KBM-7 (cell line): Measurements from ENCODE around the gene HCK.

Experiments
- DNase-seq: peaks from one replicate; pipeline ENCODE4 v3.0.0-alpha.2; 2015
- in situ Hi-C: fragments of 300-500 bp; cut with MboI; formaldehyde crosslinking; loops from 2 replicates; pipeline ENCODE4 v1.14.3; 2020; ENCODE audit warnings: low sequenced_read_pairs, low pct_unique_long_range_greater_than_20kb, mixed read lengths

Gene HCK

DNA sequence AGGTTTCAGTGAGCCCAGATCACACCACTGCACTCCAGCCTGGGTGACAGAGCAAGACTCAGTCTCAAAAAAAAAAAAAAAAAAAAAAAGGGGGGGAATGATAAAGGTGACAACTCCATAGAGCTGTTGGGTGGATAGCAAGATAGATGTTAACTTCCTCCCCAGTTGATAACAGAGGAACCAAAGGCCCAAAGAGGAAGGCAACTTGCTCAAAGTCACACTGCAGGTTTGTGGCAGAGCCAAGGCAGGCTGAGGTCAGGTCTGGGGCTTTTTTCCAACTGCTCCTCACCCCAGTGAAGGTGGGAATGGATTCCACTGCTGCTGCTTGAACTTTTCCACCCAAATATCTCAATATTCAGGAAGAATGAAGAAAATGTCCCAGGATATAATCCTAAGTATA, 26.7 kb downstream of the HCK start:
- DNase-seq = peak; percentile 50
- in situ Hi-C loops = no loop called here

DNA sequence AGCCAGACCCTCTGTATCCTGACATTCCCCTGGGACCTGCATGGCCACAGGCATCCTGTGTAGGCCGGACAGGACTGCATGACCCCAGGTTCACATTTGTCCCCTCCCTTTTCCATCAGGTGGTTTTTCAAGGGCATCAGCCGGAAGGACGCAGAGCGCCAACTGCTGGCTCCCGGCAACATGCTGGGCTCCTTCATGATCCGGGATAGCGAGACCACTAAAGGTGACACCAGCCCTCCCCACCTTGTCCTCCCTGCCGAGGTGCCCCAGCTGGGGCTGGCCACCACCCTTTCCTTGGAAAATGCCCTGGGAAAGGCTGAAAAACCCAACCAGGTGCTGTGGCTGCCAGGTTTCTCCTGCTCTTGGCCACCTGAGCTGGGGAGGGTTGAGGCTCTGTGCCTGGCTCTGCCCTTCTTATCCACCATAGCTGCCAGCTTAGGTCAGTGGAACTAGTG, 27.6 kb downstream of the HCK start:
- DNase-seq = no peak
- in situ Hi-C loops = no loop called here

- in situ Hi-C loops = no loop called here
- DNase-seq = no peak
Observed at GRCh38 chr20:32080783-32081182, 28.7 kb downstream of the HCK start.

GRCh38 chr20:32083469-32083868, 31.4 kb downstream of the HCK start:
- no peak for DNase-seq
- in situ Hi-C loops = no loop called here

DNA sequence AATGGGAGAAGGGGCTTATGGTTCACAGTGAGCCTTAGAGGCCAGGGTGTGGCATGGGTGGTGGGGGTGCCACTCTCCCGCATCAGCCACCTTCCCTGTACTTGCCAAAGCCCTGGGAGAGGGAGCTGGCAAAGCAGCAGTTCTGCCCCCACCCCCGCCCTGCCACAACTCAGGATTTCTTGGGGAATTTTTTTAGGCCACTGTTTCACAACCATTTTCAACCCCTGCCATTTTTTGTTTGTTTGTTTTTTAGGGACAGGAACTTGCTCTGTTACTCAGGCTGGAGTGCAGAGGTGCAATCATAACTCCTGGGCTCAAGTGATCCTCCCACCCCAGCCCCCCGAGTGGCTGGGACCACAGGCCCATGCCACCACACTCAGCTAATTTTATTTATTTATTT, 35.0 kb downstream of the HCK start:
- in situ Hi-C loops = no loop called here
- no peak for DNase-seq

DNA sequence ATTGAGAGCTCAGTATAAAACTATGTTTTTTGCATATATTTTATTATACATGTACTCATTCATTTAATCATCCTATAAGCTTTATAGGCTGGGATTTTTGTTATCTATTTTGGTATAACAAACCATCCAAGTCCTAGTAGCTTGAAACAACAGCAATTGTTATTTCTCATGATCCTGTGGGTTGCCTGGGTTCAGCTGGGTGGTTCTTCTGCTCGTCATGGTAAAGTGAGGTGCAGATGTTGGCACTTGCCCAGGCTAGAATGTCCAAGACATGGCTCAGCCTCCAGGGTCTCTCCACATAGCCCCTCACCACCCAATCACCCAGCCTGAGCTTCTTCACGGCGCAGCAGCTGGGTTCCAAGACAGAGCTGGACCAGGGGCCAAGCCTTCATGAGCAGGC, 36.7 kb downstream of the HCK start:
- no peak for DNase-seq
- in situ Hi-C loops = no loop called here

GRCh38 chr20:32089637-32090362, 37.8 kb downstream of the HCK start:
- in situ Hi-C loops = loop anchor here (10.0 kb wide), 2 partner anchors 55 to 265 kb away; no protein-coding TSS in a partner anchor
- DNase-seq = no peak

DNA sequence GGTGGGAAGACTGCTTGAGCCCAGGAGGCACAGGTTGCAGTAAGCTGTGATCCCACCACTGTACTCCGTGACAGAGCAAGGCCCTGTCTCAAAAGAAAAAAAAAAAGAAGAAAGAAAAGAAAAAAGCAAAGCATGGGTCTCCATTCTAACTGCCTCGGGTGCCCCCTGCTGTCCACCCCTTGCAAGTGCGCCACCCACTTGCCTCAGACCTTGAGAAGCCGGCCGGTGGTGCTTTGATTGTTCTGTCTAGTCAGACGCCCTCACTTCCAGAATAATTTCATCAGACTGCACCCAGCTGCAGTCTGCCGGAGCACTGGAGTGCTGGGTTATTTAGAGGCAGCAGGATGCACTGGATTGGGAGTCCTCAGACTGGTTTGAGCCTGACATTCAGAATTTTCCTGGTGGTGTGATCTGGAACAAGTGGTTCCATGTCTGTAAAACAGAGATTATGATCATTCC, 39.9 kb downstream of the HCK start:
- peak; percentile 92 for DNase-seq
- in situ Hi-C loops = loop anchor here (10.0 kb wide), 2 partner anchors 57 to 267 kb away; no protein-coding TSS in a partner anchor

GRCh38 chr20:32098786-32099185, 46.7 kb downstream of the HCK start:
- in situ Hi-C loops = loop anchor here (10.0 kb wide), 2 partner anchors 64 to 274 kb away; no protein-coding TSS in a partner anchor
- no peak for DNase-seq

DNA sequence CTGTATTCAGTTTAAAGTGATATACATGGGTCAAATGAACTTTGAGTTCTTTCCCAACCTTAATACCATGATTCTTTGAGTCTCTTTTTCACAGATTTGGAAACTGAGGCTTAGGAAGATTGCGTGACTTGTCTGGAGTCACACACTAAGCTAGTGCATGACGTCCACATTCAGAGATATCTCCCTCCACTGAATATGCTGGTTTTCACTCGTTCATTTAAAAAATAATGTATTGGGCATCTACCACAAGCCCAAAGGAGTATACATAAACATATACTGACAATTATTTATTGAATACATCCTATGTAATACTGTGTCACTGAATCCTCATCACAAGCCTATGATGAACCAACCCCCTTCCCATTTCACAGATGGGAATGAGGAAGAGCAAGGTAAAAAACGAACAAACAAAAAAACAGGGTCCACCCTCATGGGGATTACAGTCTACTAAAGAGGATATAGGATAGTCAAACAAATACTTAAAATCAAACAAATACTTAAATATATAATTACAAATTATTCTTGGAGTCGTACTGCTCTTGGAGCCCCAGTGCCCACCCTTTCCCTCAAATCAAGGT, 56.9 kb downstream of the HCK start:
- no peak for DNase-seq
- in situ Hi-C loops = no loop called here

- in situ Hi-C loops = no loop called here
- DNase-seq = peak; percentile 96
Observed at GRCh38 chr20:32109392-32110172, 57.5 kb downstream of the HCK start, which contains the start of gene TM9SF4. Gene TM9SF4 (plus strand): TSS chr20:32109714. CDS start chr20:32109741, 27 bp downstream.

- no peak for DNase-seq
- in situ Hi-C loops = no loop called here
Observed at GRCh38 chr20:32110173-32110704, 58.2 kb downstream of the HCK start.

DNA sequence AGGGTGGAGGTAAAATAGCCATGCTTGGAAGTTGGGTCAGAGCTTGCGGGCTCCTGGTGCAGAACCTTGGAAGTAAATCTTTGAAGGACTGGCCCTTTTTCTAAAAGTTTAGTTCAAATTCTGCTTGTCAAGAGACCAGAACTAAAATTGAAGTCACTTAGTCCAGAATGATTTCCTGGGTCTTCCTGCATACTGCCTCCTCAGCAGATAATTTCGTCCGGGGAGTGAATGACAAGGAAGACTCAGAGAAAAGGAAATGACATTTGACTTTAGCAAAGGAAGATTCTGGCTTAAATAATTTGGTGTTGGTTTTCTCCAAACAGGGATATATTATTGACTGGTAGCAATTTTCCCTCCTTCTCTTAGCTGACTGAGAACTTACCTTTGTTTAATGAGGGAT, 58.7 kb downstream of the HCK start:
- no peak for DNase-seq
- in situ Hi-C loops = no loop called here

GRCh38 chr20:32111156-32111686, 59.2 kb downstream of the HCK start:
- no peak for DNase-seq

GRCh38 chr20:32111753-32112152, 59.7 kb downstream of the HCK start:
- in situ Hi-C loops = no loop called here

More at GRCh38 chr20:32111156-32111686, 59.2 kb downstream of the HCK start:
- in situ Hi-C loops = no loop called here

GRCh38 chr20:32112841-32113240, 60.8 kb downstream of the HCK start:
- in situ Hi-C loops = no loop called here
- DNase-seq = peak; percentile 74

More at GRCh38 chr20:32111753-32112152, 59.7 kb downstream of the HCK start:
- no peak for DNase-seq

GRCh38 chr20:32113591-32114260, 61.7 kb downstream of the HCK start:
- in situ Hi-C loops = no loop called here
- no peak for DNase-seq

DNA sequence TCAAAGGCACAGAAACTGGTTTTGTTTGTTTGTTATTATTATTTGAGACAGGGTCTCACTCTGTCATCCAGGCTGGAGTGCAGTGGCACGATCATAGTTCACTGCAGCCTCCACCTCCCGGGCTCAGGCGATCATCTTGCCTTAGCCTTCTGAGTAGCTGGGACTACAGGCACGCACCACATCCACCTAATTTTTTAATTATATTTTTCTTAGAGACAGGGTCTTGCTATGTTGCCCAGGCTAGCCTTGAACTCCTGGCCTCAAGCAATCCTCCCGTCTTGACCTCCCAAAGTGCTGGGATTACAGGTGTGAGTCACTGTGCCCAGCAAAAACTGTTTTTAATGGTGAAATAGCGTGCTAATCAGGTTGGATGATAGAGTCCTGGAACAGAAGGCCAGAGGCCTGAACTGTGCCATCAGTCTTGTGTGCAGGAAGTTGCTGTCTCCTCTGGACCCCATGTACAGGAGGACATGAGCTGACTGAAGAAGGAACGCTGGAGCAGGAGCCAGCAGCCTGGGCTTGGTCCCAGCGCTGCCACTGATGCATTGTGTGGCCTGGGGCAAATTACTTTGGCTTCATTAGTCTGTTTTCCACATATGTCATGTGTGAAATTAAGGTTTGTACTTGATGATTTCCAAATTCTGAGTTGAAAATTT, 62.4 kb downstream of the HCK start:
- in situ Hi-C loops = no loop called here
- DNase-seq = no peak
